PC-3 (cell line): Measurements from ENCODE around the gene APBA2. TPM values are rescaled to one million over a fixed set of nuclear protein-coding genes. Genes with fewer than 3 reads are reported as not detected.
A peak's percentile ranks its signal among the peaks of the same experiment; 100 is the strongest.

Experiments used
- ATAC-seq: fragments of 200-7000 bp; cut with Tn5 transposase; 2 replicates; pipeline ENCODE4 v1.9.1; 2020; ENCODE audit warnings: mild to moderate bottlenecking, moderate library complexity
- BruUV-seq: library from RNA; stranded (reverse); fragments of 400-500 nt; replicated peaks from 2 replicates; lab custom pipeline; 2021; lab: Mats Ljungman, UMichigan
- CTCF ChIA-PET: fragments of 300-600 bp; sonication (Branson Sonifier 250); formaldehyde crosslinking; loops from one replicate; lab custom pipeline; 2022; ENCODE audit warnings: antibody characterized with exemption; lab: Charles Lee
- POLR2A ChIA-PET: fragments of 300-600 bp; sonication (Branson Sonifier 250); formaldehyde crosslinking; loops from one replicate; lab custom pipeline; 2022; ENCODE audit warnings: antibody characterized with exemption; ENCODE audit not compliant: unreplicated experiment; lab: Charles Lee
- DNase-seq: peaks from one replicate; pipeline ENCODE4 v3.0.0-alpha.2; 2015
- H2AFZ ChIP-seq: fragments of 300-600 bp; sonication (generic); 2 replicates; pipeline ENCODE4 v1.6.0; 2016; ENCODE audit warnings: antibody characterized with exemption, low read length
- H3F3A ChIP-seq: fragments of 300-600 bp; sonication (generic); one replicate; pipeline ENCODE4 v1.6.0; 2017; ENCODE audit warnings: antibody characterized with exemption, low read length, control low read depth, mild to moderate bottlenecking; ENCODE audit not compliant: unreplicated experiment
- H3K27ac ChIP-seq: fragments of 300-600 bp; sonication (generic); 2 replicates; pipeline ENCODE4 v1.5.1; 2016; ENCODE audit warnings: mild to moderate bottlenecking, low read length
- H3K27me3 ChIP-seq: fragments of 300-600 bp; sonication (generic); 2 replicates; pipeline ENCODE4 v1.6.1; 2016; ENCODE audit warnings: low read length, mixed read lengths
- H3K36me3 ChIP-seq: fragments of 300-600 bp; sonication (generic); 2 replicates; pipeline ENCODE4 v1.6.1; 2016; ENCODE audit warnings: low read depth, mixed run types, low read length, mixed read lengths
- H3K4me1 ChIP-seq: fragments of 300-600 bp; sonication (generic); 2 replicates; pipeline ENCODE4 v1.5.1; 2016; ENCODE audit warnings: low read length; ENCODE audit not compliant: insufficient read depth
- H3K4me2 ChIP-seq: fragments of 300-600 bp; sonication (generic); 2 replicates; pipeline ENCODE4 v1.6.0; 2016; ENCODE audit warnings: low read length
- H3K4me3 ChIP-seq: fragments of 300-600 bp; sonication (generic); 2 replicates; pipeline ENCODE4 v1.5.1; 2016; ENCODE audit warnings: mild to moderate bottlenecking, low read length, mixed read lengths
- H3K79me2 ChIP-seq: fragments of 300-600 bp; sonication (generic); 2 replicates; pipeline ENCODE4 v1.6.1; 2017; ENCODE audit warnings: low read length, mixed read lengths
- H3K9ac ChIP-seq: fragments of 300-600 bp; sonication (generic); 2 replicates; pipeline ENCODE4 v1.6.0; 2016; ENCODE audit warnings: mild to moderate bottlenecking, low read length
- H3K9me2 ChIP-seq: fragments of 300-600 bp; sonication (generic); replicated peaks from 2 replicates; pipeline ENCODE4 v1.6.1; 2016; ENCODE audit warnings: mixed run types, low read length, mixed read lengths
- H3K9me3 ChIP-seq: fragments of 300-600 bp; sonication (generic); 2 replicates; pipeline ENCODE4 v1.6.1; 2016; ENCODE audit warnings: low read length, mixed read lengths
- H4K20me1 ChIP-seq: fragments of 300-600 bp; sonication (generic); 2 replicates; pipeline ENCODE4 v1.6.1; 2016; ENCODE audit warnings: low read length, mixed read lengths
- EZH2 ChIP-seq: fragments of 300-600 bp; sonication (generic); IDR thresholded peaks from one replicate; pipeline ENCODE4 v1.6.1; 2017; ENCODE audit warnings: antibody characterized with exemption, mild to moderate bottlenecking, low read length; ENCODE audit not compliant: unreplicated experiment
- EZH2phosphoT487 ChIP-seq: fragments of 300-600 bp; sonication (generic); IDR thresholded peaks from 2 replicates; pipeline ENCODE4 v1.6.1; 2018; ENCODE audit warnings: mild to moderate bottlenecking, antibody characterized with exemption, low read length, borderline replicate concordance
- intact Hi-C: fragments of 100-400 bp; cut with micrococcal nuclease; formaldehyde crosslinking; loops from 2 replicates; pipeline ENCODE4 v1.9.0; 2023
- total RNA-seq: library from RNA; depleted of rRNA; stranded (reverse); fragments of >200 nt; gene quantifications from 2 replicates; pipeline ENCODE4 v1.2.3, GENCODE V29; 2014
- TF ChIP-seq, protein P1 (sequence below): fragments of 300-600 bp; sonication (generic); conservative IDR thresholded peaks from 2 replicates; pipeline ENCODE4 v1.5.1; 2017; ENCODE audit warnings: antibody characterized with exemption, low read depth, mild to moderate bottlenecking, low read length

The APBA2 gene
- total RNA-seq, 1 experiment from 2014 or later = 61.7 TPM

GRCh38 chr15:28921336-28921735, 35.6 kb downstream of the APBA2 start:
- Histone ChIP-seq H3F3A (no peaks in the 10 kb centered on the region), H2AFZ (no peak overlapping the region), H3K27ac (no peak overlapping the region), H3K4me2 (no peak overlapping the region), H3K4me1 (peaks cover 7% of the 10 kb centered on the region), H3K79me2 (no peaks in the 10 kb centered on the region), H3K9ac (no peak overlapping the region), H3K27me3 (no peaks in the 10 kb centered on the region), H3K9me3 (no peaks in the 10 kb centered on the region), H3K9me2 (no peaks in the 10 kb centered on the region), H3K36me3 (peaks cover 4% of the 10 kb centered on the region), H4K20me1 (no peaks in the 10 kb centered on the region), H3K4me3 (no peak overlapping the region)
- ChIA-PET CTCF (no interaction called here), POLR2A (no interaction called here)
- TF ChIP-seq, protein P1, sequence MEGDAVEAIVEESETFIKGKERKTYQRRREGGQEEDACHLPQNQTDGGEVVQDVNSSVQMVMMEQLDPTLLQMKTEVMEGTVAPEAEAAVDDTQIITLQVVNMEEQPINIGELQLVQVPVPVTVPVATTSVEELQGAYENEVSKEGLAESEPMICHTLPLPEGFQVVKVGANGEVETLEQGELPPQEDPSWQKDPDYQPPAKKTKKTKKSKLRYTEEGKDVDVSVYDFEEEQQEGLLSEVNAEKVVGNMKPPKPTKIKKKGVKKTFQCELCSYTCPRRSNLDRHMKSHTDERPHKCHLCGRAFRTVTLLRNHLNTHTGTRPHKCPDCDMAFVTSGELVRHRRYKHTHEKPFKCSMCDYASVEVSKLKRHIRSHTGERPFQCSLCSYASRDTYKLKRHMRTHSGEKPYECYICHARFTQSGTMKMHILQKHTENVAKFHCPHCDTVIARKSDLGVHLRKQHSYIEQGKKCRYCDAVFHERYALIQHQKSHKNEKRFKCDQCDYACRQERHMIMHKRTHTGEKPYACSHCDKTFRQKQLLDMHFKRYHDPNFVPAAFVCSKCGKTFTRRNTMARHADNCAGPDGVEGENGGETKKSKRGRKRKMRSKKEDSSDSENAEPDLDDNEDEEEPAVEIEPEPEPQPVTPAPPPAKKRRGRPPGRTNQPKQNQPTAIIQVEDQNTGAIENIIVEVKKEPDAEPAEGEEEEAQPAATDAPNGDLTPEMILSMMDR = no peak
- TF ChIP-seq EZH2phosphoT487 = no peak
- TF ChIP-seq EZH2 = no peak
- DNase-seq (no peak), ATAC-seq (no peak)
- BruUV-seq = no TSS peak
- intact Hi-C loops = no loop called here

- ChIA-PET CTCF (no interaction called here), POLR2A (no interaction called here)
- H3K4me3 ChIP-seq = no peak overlapping the region
Observed at GRCh38 chr15:28921919-28922706, 36.3 kb downstream of the APBA2 start.

DNA sequence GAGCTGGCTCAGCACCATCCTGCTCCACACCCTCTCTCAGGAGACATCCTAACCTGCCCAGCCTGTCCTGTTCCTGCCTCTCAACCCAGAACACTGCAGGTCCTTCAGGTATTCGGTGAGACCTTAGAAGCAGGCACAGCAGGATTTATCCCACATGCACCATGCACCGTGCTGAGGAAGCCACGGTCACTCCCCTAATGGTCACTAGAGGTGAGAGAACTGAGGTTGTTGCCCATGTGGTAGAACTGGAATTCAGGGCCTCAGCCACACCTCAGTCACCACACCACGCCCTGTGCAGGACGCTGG, 36.9 kb downstream of the APBA2 start:
- DNase-seq (no peak), ATAC-seq (no peak)
- BruUV-seq = no TSS peak
- no peaks in the 10 kb centered on the region for H3K79me2 ChIP-seq
- ChIA-PET POLR2A (no interaction called here), CTCF (no interaction called here)
- H3K4me2 ChIP-seq = no peak overlapping the region
- no peaks in the 10 kb centered on the region for H3F3A ChIP-seq
- H2AFZ ChIP-seq = no peak overlapping the region
- peaks cover 4% of the 10 kb centered on the region for H3K36me3 ChIP-seq
- TF ChIP-seq, protein P1 = no peak
- TF ChIP-seq EZH2 (no peak), EZH2phosphoT487 (no peak)
- no peaks in the 10 kb centered on the region for H3K9me3 ChIP-seq
- H3K4me3 ChIP-seq = no peak overlapping the region
- intact Hi-C loops = no loop called here
- H4K20me1 ChIP-seq = no peaks in the 10 kb centered on the region
- H3K27ac ChIP-seq = no peak overlapping the region
- peaks cover 7% of the 10 kb centered on the region for H3K4me1 ChIP-seq
- no peaks in the 10 kb centered on the region for H3K27me3 ChIP-seq
- no peak overlapping the region for H3K9ac ChIP-seq
- H3K9me2 ChIP-seq = no peaks in the 10 kb centered on the region

More at GRCh38 chr15:28921919-28922706, 36.3 kb downstream of the APBA2 start:
- intact Hi-C loops = no loop called here
- Histone ChIP-seq H3K9me3 (no peaks in the 10 kb centered on the region), H3K27me3 (no peaks in the 10 kb centered on the region), H3K9ac (no peak overlapping the region), H2AFZ (no peak overlapping the region), H3K4me1 (peaks cover 7% of the 10 kb centered on the region), H3K4me2 (no peak overlapping the region), H3K36me3 (peaks cover 4% of the 10 kb centered on the region), H3K9me2 (no peaks in the 10 kb centered on the region), H3F3A (no peaks in the 10 kb centered on the region), H3K79me2 (no peaks in the 10 kb centered on the region), H4K20me1 (no peaks in the 10 kb centered on the region), H3K27ac (no peak overlapping the region)
- TF ChIP-seq, protein P1 = peak; percentile 38; the same call in 1 of the 2 replicates
- TF ChIP-seq EZH2phosphoT487 = no peak
- no TSS peak for BruUV-seq
- DNase-seq (no peak), ATAC-seq (no peak)
